HG03460 (cell line): ENCODE data around the gene SMIM12.

ENCODE experiments used
- ATAC-seq: cut with Tn5 transposase; IDR thresholded peaks from one replicate; pipeline ENCODE4 v1.9.1; 2021; ENCODE audit not compliant: unreplicated experiment

Gene SMIM12

DNA sequence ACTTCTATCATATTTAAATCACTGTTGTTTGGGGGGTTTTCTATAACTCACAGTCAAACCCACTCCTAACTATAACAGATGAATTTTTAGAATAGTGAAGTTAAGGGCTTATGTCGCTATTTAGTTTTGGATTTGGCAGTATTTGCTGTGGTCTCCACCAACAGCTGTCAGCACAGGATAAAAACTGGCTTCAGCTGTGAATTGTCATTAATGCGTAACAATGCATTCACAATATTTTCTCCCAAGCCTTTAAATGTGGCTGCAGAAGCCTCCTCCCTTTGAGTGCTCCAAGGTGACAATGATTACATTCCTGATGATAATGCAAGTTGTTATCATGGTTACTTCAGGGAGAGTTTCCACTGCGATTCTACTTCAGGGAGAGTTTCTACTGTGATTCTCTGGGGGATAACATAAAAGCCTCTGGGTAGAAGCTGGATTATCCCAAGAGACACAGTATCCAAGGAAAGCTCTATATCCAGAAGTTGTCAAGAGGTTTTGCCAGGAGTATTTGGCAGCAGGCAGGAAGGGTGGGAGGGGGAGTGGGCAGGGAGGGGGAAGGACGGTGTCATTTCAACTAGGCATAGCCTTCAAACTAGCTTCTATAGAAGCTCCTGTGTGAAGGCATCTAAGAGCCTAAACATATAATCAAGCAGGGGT lies 14.9 kb upstream of the SMIM12 start:
- ATAC-seq, result no peak

- no peak for ATAC-seq
Measured at GRCh38 chr1:34872133-34872503, 12.6 kb upstream of the SMIM12 start.

DNA sequence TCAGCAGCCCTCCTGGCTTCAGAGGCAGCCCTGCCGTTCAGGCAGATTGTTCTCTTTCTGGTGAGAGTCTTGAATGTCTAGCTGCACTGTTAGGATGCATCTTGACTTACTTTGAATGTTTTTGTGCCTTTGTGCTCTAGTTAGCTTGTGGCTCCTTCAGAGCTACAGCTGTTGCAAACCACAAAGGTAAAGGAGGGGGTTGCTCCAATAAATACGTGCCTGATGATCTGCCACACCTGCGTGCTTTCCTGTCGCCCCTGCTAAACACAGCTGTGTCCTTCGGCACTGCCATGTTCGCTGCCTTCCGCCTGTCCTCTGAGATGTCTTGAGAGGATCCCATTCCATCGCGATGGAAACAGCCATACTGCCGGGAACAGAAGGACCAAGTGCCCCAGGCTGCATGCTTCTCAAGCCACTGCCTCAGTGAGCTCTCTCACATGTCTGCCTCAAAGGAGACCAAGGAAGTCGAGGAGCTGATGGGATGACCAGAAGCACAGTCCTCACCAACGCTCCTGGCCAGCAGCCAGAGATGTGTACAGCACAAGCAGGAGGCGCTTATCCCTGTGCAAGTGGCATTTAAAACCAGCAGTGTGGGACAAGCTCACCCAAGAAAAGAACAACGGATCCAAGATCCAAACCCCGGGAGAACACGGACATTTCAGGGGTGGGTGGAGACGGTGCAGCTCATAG lies 12.0 kb upstream of the SMIM12 start:
- no peak for ATAC-seq

- no peak for ATAC-seq
Measured at GRCh38 chr1:34870395-34870794, 10.8 kb upstream of the SMIM12 start.

DNA sequence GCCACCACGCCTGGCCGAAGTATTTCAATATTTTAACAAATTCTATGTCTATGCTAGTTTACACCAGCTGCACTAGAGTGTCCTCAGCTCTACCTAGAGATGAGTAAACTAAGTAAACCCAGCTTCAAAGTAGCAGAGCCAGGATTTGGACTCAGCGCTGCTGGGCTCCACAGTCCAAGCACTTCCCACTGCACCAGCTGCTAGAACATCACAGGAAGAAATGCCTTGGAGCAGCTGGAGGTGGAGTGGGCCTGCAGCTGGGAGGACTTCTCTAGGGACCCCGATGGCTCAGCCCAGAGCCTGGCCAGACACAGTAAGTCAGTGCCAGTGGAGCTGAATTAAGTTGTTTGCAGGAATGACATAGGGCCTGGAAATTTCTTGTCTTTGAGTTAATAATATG lies 10.2 kb upstream of the SMIM12 start:
- ATAC-seq, result no peak

GRCh38 chr1:34868230-34869049 lies 8.9 kb upstream of the SMIM12 start:
- no peak for ATAC-seq

- no peak for ATAC-seq
Measured at GRCh38 chr1:34867415-34867814, 7.9 kb upstream of the SMIM12 start.

- no peak for ATAC-seq
Measured at GRCh38 chr1:34866762-34867109, 7.2 kb upstream of the SMIM12 start.

DNA sequence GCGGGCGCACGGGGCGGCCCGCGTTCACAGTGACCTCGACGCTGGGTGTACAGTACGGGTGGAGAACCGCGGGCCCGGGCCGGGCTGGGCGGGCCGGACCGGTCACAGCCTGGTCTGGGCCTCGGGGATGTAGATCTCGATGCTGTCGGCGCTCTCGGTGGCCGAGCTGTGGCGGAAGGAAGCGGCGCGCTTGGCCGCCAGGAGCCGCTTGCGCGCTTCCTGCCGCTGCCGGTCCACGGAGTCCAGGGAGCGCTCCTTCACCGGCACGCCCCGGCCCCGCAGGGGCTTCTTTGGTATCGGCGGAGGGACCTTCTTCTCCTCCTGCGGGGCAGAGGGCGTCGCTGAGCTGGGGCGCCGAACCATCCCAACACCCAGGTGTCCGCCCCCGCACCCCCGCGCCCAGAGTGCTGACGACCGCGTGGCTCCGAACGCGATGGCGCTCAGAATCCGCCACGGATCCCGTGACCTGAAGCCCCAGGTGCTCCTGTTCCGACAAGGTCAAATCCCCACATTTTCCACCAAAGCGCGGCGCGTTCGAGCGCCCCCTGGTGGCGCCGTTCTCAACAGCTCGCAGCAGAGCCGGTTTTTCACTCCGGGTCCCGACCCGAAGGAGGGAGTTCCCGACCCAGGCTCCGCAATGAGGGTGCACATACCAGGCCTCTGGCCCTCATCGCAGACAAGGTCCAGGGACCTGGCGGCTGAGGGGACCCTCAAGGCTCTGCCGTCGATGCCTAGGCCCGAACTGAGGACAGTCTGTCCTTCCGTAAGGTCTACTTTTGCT lies 6.6 kb upstream of the SMIM12 start:
- ATAC-seq, result no peak

DNA sequence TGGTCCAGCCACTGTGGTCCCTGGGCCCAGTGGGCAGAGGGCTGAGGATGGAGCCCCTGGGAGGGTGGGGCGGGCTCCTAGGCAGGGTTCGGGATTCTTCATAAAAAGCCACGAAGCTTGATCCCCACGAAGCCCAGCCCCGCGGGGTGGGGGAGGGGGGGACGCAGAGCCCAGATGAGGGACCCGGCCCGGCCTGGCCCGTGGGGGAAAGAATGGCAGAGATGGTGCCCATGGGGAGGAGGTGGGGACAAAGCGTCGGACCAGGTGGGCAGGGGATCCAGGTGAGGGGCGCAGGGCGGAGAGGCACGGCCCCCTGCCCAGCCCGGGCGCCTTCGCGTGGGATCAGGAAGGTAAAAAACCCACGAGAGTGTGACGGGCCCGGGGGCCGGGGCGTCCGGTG lies 6.0 kb upstream of the SMIM12 start:
- no peak for ATAC-seq

GRCh38 chr1:34864759-34865158 lies 5.2 kb upstream of the SMIM12 start:
- ATAC-seq, result no peak

DNA sequence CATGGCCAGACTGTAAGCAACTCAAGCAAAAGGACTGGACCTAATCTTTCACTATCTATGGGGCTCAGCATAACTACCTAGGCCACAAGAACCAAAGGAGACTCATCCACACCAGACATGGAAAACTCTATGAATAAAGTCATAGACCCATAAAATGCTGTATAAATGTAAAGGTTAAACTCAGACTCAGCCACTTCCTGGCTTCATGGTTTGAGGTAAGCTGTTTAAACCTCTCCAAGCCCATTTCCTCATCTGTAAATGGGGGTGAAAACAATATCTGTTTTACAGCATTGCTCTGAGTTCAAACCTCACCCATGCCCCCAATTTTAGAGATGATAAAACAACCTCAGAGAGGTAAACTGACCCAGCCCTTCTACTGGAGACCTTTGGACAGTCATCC lies 4.0 kb upstream of the SMIM12 start:
- no peak for ATAC-seq

DNA sequence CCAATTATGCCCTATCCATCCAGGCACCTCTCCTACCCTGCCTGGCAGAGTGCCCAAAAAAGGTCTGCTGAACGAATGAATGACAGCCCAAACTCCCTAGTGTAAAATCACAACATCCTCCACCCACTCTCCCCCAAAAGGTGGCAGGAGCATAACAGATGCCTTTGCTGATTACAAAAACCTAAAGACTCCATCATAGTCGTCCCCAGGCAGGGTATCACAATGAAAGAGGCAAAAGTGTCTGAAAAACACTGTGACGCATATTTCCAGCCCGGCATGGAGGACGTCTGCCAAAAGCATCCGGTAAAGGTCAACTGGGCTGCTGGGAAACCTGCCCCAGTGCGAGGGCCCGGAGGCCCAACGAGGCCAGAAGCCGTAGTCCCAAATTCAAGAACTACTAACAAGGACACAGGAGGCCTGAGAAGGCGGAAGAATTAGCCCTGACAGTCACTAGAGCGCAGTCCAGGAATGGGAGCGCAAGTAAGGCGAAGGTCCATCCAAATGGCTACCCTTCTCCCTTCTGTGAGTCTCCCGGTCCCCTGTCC lies 576 bp downstream of the SMIM12 start:
- peak; percentile 8 for ATAC-seq

- no peak for ATAC-seq
Measured at GRCh38 chr1:34856697-34857096, 2.9 kb downstream of the SMIM12 start.

- peak; percentile 96 for ATAC-seq
Measured at GRCh38 chr1:34852677-34853217, 6.8 kb downstream of the SMIM12 start.

GRCh38 chr1:34851431-34852105 lies 8.0 kb downstream of the SMIM12 start:
- no peak for ATAC-seq

DNA sequence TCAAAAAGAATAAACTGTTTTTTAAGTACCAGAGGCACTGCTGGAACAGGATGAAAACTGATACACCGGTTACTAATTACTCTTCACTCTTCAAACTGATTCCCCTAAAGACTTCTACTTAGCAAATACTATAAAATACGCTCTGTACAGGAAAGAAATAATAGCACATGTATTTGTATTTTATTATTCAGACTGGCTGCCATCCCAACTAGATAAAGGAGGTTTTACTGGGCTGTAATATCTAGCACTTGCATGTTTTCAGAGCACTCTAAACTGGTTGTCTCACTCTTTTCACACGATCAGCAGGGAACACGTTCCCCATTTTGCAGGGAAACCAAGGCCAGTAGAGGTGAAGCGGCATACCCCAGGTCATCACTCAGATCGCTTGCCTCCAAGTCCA lies 9.2 kb downstream of the SMIM12 start:
- no peak for ATAC-seq

GRCh38 chr1:34847094-34847493 lies 12.5 kb downstream of the SMIM12 start:
- ATAC-seq, result no peak

- ATAC-seq, result no peak
Measured at GRCh38 chr1:34846265-34846664, 13.3 kb downstream of the SMIM12 start.
